ENCODE data around the gene LEMD3.

LEMD3 gene

DNA sequence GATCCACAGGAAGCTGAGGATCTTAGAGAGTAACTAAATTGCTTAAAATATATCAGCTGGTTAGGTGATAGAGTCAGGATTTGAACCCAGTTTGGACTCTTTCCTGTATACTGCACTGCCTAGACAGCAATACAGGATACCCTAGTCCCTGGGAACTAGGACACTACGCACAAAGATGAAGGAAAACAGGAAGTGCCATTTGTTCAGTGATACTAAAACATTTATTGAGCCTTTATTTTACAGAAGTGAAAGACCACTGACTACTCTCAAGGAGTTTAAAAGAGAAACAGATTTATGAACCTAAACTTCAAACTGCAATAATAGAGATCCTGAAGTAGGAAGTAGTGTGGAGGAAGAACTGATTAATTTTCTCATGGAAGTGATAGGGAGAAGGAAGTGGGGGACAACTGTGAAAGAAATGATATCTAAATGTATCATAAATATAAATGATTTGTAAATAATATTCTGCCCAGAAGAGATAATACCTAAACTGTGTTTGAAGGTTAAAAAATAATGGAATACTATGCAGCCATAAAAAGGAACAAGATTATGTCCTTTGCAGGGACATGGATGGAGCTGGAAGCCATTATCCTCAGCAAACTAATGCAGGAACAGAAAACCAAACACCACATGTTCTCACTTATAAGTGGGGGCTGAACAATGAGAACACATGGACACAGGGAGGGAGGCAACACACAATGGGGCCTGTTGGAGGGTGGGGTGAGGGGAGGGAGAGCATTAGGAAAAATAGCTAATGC is 127.3 kb downstream of the LEMD3 start:
- ChIA-PET CTCF (no interaction called here), POLR2A (no interaction called here)
- no peak overlapping the region for H3K4me3 ChIP-seq (ENCODE audit: low read depth, low read length)
- TF ChIP-seq, protein P1, sequence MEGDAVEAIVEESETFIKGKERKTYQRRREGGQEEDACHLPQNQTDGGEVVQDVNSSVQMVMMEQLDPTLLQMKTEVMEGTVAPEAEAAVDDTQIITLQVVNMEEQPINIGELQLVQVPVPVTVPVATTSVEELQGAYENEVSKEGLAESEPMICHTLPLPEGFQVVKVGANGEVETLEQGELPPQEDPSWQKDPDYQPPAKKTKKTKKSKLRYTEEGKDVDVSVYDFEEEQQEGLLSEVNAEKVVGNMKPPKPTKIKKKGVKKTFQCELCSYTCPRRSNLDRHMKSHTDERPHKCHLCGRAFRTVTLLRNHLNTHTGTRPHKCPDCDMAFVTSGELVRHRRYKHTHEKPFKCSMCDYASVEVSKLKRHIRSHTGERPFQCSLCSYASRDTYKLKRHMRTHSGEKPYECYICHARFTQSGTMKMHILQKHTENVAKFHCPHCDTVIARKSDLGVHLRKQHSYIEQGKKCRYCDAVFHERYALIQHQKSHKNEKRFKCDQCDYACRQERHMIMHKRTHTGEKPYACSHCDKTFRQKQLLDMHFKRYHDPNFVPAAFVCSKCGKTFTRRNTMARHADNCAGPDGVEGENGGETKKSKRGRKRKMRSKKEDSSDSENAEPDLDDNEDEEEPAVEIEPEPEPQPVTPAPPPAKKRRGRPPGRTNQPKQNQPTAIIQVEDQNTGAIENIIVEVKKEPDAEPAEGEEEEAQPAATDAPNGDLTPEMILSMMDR (IDR thresholded peaks at IDR 0.05; ENCODE audit: insufficient read depth, low read length, missing control alignments), result no peak
- DNase-seq (ENCODE audit: low read depth, low spot score), result no peak
